ENCODE data around the gene DAP.

Gene DAP

DNA sequence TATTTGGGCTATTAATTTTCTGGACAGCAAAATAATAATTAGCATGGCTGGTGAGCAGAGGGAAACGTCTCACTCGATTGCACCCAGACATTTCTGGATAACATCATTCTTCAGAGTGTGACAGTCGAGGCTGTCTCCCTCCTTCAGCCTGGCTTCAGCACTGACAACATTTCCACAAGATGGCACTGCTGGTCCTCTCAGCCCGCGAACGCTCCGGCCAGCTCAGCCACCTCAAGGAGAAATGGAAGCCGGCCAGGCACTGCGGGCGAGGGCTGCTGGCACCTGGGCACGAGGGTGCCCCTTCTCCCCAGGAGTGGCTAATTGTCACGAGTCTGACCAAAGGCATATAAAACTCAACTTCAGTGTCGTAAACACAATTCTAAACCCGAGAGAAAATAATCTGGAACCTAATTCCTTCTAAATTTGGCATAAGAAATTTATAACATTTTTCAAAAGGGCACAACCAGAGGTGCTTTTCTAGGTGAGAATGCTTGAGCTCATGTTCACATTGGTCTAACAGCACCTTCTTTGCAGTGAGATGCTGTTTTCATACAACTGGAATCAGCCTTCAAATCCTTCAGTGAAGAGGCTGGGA is 65.9 kb downstream of the DAP start:
- ChIA-PET POLR2A (no interaction called here), CTCF (interaction anchor here (0.6 to 11.9 kb wide), 16 partner anchors 9 to 499 kb away, joined by 3 to 97 read pairs (median 3); no protein-coding TSS in a partner anchor)
- no peak overlapping the region for H3K4me3 ChIP-seq (ENCODE audit: low read depth, low read length)
- no peak for DNase-seq (ENCODE audit: low read depth, low spot score)
- TF ChIP-seq CTCF (IDR thresholded peaks at IDR 0.05; ENCODE audit: insufficient read depth, low read length, missing control alignments) = peak; percentile 82

- ChIA-PET POLR2A (interaction anchor here (1.0 kb wide), 1 partner anchor 10 kb away, joined by 5 read pairs; no protein-coding TSS in a partner anchor), CTCF (interaction anchor here (1.0 to 11.9 kb wide), 11 partner anchors 10 to 243 kb away, joined by 3 to 97 read pairs (median 4); no protein-coding TSS in a partner anchor)
- TF ChIP-seq CTCF (IDR thresholded peaks at IDR 0.05; ENCODE audit: insufficient read depth, low read length, missing control alignments) = no peak
- no peak overlapping the region for H3K4me3 ChIP-seq (ENCODE audit: low read depth, low read length)
- peak; percentile 67 for DNase-seq (ENCODE audit: low read depth, low spot score)
Measured at GRCh38 chr5:10691826-10692785, 68.9 kb downstream of the DAP start.

- TF ChIP-seq CTCF (IDR thresholded peaks at IDR 0.05; ENCODE audit: insufficient read depth, low read length, missing control alignments) = no peak
- POLR2A ChIA-PET = no interaction called here
Measured at GRCh38 chr5:10690460-10691440, 70.3 kb downstream of the DAP start.

DNA sequence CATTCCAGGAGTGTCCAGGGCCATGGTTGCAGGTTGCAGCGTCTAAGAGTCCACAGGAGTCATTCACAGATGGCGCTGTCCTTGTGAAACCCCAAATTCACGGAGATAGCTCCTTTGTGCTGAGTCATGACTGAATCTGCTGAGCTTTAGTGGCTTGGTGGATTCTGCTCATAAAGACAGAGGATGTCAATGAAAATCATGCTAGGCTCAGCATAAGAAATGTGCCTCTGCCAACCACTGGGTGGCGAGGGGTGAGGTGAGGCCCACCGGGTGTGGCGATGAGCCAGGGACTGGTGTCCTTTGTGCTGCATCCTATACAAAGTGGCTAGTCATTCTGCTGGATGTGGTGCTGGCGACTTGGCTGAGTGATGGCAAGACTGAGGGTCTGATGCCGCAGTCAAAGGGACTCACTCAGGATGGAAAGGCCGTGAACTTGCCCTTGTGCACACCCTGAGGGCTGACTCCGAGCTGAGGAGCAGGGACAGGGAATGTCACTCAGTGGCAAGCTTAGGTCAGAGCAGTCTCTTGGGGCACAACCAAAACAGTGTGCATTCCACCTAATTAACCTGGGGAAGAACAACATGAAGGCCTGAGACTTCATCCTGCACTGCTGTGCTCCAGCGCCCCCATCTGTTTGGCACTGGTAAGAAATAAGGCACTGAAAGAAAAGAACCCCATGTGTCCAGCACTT is 71.5 kb downstream of the DAP start:
- DNase-seq (ENCODE audit: low read depth, low spot score) = no peak
- ChIA-PET POLR2A (interaction anchor here (0.6 kb wide), 1 partner anchor 14 kb away, joined by 3 read pairs; no protein-coding TSS in a partner anchor), CTCF (interaction anchor here (0.8 to 11.9 kb wide), 15 partner anchors 11 to 578 kb away, joined by 3 to 97 read pairs (median 4); no protein-coding TSS in a partner anchor)
- TF ChIP-seq CTCF (IDR thresholded peaks at IDR 0.05; ENCODE audit: insufficient read depth, low read length, missing control alignments) = peak; percentile 24
- no peak overlapping the region for H3K4me3 ChIP-seq (ENCODE audit: low read depth, low read length)

More at GRCh38 chr5:10690460-10691440, 70.3 kb downstream of the DAP start:
- H3K4me3 ChIP-seq (ENCODE audit: low read depth, low read length) = no peak overlapping the region
- DNase-seq (ENCODE audit: low read depth, low spot score) = no peak
- CTCF ChIA-PET = interaction anchor here (0.8 to 11.9 kb wide), 13 partner anchors 11 to 384 kb away, joined by 3 to 97 read pairs (median 4); no protein-coding TSS in a partner anchor

GRCh38 chr5:10688651-10689171 is 72.3 kb downstream of the DAP start:
- no peak overlapping the region for H3K4me3 ChIP-seq (ENCODE audit: low read depth, low read length)
- no peak for TF ChIP-seq CTCF (IDR thresholded peaks at IDR 0.05; ENCODE audit: insufficient read depth, low read length, missing control alignments)
- no peak for DNase-seq (ENCODE audit: low read depth, low spot score)
- ChIA-PET CTCF (interaction anchor here (0.8 to 11.9 kb wide), 12 partner anchors 10 to 578 kb away, joined by 3 to 97 read pairs (median 4); no protein-coding TSS in a partner anchor), POLR2A (no interaction called here)

Measured in AG04449 (cell line).